H7 (cell line): ENCODE results near the gene RET. TPM values are rescaled to one million over a fixed set of nuclear protein-coding genes. Genes with fewer than 3 reads are reported as not detected.

Source experiments
- DNase-seq: peaks from one replicate; pipeline ENCODE4 v3.0.0; 2012
- H3K27me3 ChIP-seq: 2 replicates; pipeline ENCODE4 v1.6.0; 2011; ENCODE audit warnings: mild to moderate bottlenecking, low read length; ENCODE audit not compliant: control insufficient read depth, insufficient read depth
- H3K36me3 ChIP-seq: replicated peaks from 2 replicates; pipeline ENCODE4 v1.5.1; 2011; ENCODE audit warnings: low read length; ENCODE audit not compliant: control insufficient read depth, insufficient read depth
- H3K4me3 ChIP-seq: 2 replicates; pipeline ENCODE4 v1.5.1; 2011; ENCODE audit warnings: low read depth, mild to moderate bottlenecking, control low read depth, low read length, moderate library complexity; ENCODE audit not compliant: insufficient read depth
- total RNA-seq: library from RNA; depleted of rRNA; stranded (reverse); fragments of >200 nt; shearing (Covaris generic); gene quantifications from 2 replicates; pipeline ENCODE4 v1.2.3, GENCODE V29; 2014

RET gene
- total RNA-seq, 1 experiment from 2014 or later = 16.0 TPM

GRCh38 chr10:43064331-43065075 is 12.4 kb upstream of the RET start:
- H3K36me3 ChIP-seq = no peaks in the 10 kb centered on the region
- H3K27me3 ChIP-seq = no peaks in the 10 kb centered on the region
- peak; percentile 75 for DNase-seq
- H3K4me3 ChIP-seq = no peak overlapping the region

GRCh38 chr10:43065234-43065633 is 11.6 kb upstream of the RET start:
- H3K36me3 ChIP-seq = no peaks in the 10 kb centered on the region
- no peak overlapping the region for H3K4me3 ChIP-seq
- no peak for DNase-seq
- no peaks in the 10 kb centered on the region for H3K27me3 ChIP-seq

GRCh38 chr10:43065761-43066160 is 11.1 kb upstream of the RET start:
- H3K36me3 ChIP-seq = no peaks in the 10 kb centered on the region
- no peak overlapping the region for H3K4me3 ChIP-seq
- no peaks in the 10 kb centered on the region for H3K27me3 ChIP-seq
- DNase-seq = no peak

GRCh38 chr10:43066481-43066880 is 10.4 kb upstream of the RET start:
- no peak for DNase-seq

GRCh38 chr10:43067391-43068135 is 9.3 kb upstream of the RET start:
- Histone ChIP-seq H3K36me3 (no peaks in the 10 kb centered on the region), H3K27me3 (no peaks in the 10 kb centered on the region), H3K4me3 (no peak overlapping the region)
- DNase-seq = no peak

More at GRCh38 chr10:43066481-43066880, 10.4 kb upstream of the RET start:
- Histone ChIP-seq H3K27me3 (no peaks in the 10 kb centered on the region), H3K4me3 (no peak overlapping the region), H3K36me3 (no peaks in the 10 kb centered on the region)

- Histone ChIP-seq H3K4me3 (no peak overlapping the region), H3K27me3 (no peaks in the 10 kb centered on the region), H3K36me3 (no peaks in the 10 kb centered on the region)
- no peak for DNase-seq
Measured at GRCh38 chr10:43068136-43068395, 8.8 kb upstream of the RET start.

- Histone ChIP-seq H3K36me3 (no peaks in the 10 kb centered on the region), H3K4me3 (no peak overlapping the region), H3K27me3 (no peaks in the 10 kb centered on the region)
- no peak for DNase-seq
Measured at GRCh38 chr10:43068471-43069210, 8.2 kb upstream of the RET start.

GRCh38 chr10:43069211-43069515 is 7.7 kb upstream of the RET start:
- Histone ChIP-seq H3K4me3 (no peak overlapping the region), H3K36me3 (no peaks in the 10 kb centered on the region), H3K27me3 (no peaks in the 10 kb centered on the region)
- DNase-seq = no peak

- H3K36me3 ChIP-seq = no peaks in the 10 kb centered on the region
- H3K27me3 ChIP-seq = no peaks in the 10 kb centered on the region
- no peak overlapping the region for H3K4me3 ChIP-seq
- peak; percentile 65 for DNase-seq
Measured at GRCh38 chr10:43069579-43069978, 7.3 kb upstream of the RET start.

- peak; percentile 81 for DNase-seq
Measured at GRCh38 chr10:43070121-43071085, 6.5 kb upstream of the RET start.

GRCh38 chr10:43071865-43072650 is 4.8 kb upstream of the RET start:
- no peaks in the 10 kb centered on the region for H3K36me3 ChIP-seq
- peaks cover 17% of the 10 kb centered on the region for H3K27me3 ChIP-seq
- no peak overlapping the region for H3K4me3 ChIP-seq
- no peak for DNase-seq

More at GRCh38 chr10:43070121-43071085, 6.5 kb upstream of the RET start:
- Histone ChIP-seq H3K27me3 (peaks cover 5% of the 10 kb centered on the region), H3K4me3 (no peak overlapping the region), H3K36me3 (no peaks in the 10 kb centered on the region)

- Histone ChIP-seq H3K36me3 (no peaks in the 10 kb centered on the region), H3K27me3 (peaks cover 28% of the 10 kb centered on the region), H3K4me3 (no peak overlapping the region)
- no peak for DNase-seq
Measured at GRCh38 chr10:43073191-43073590, 3.7 kb upstream of the RET start.

GRCh38 chr10:43073721-43074120 is 3.1 kb upstream of the RET start:
- no peak for DNase-seq
- Histone ChIP-seq H3K4me3 (no peak overlapping the region), H3K27me3 (peaks cover 33% of the 10 kb centered on the region), H3K36me3 (no peaks in the 10 kb centered on the region)

- Histone ChIP-seq H3K36me3 (no peaks in the 10 kb centered on the region), H3K4me3 (no peak overlapping the region), H3K27me3 (peaks cover 38% of the 10 kb centered on the region)
- DNase-seq = no peak
Measured at GRCh38 chr10:43074409-43074808, 2.5 kb upstream of the RET start.
